HG03354 (cell line): ENCODE results near the gene CDH4.

Experiments
- ATAC-seq: cut with Tn5 transposase; IDR thresholded peaks from one replicate; pipeline ENCODE4 v1.9.1; 2021; ENCODE audit warnings: mild to moderate bottlenecking; ENCODE audit not compliant: unreplicated experiment, poor library complexity, severe bottlenecking

Gene CDH4

DNA sequence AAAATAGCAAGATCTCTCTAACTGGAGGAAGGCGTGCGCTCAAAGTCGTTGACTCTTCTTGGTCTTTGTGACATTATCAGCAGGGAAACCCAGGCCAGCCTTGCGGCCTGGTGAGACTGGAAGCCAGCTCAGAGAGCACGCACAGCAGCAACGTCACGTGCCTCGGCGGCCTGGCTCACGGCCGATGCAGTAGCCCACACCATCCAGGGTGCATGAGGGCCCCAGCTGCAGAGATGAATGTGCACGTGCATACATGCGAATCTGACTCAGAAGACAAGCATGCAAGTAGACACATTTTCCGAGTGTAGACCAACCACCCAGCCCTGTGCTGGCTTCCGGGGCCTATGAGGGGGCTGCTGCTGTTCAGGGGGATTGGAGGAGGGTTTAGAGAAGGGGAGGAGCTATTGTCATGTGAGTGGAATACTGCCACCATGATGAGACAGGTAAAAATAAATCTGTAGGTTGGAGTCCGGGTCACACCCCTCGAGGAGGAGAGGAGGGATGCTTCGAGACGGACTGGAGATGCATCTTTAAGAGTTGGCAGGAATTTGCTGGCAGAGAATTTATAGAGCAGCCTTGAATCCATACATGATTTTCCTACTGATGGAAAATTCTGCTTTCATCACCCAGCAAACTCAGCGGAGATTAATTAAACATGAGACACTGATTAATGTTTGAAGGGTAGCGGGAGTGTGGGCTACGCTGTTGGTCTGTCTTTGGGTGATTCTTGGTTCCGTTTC, 388.2 kb downstream of the CDH4 start:
- no peak for ATAC-seq

DNA sequence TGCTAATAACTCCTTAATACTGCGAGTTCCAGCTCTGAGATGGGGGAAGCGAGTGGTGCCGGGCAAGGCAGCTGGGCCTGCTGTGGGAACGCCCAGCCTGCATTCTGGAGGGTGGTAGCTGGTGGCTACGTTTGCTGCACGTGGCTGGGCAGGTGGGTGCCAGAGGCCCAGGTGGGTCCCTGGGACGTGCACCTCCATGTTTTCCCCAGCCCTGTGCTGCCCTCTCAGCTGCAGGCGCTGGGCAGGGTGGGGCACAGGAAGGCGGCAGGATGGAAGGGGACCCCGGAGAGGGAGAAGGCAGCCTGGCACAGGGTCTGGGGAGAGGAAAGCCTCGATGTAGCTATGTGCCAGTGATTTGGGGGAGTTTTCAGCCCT, 388.8 kb downstream of the CDH4 start:
- no peak for ATAC-seq

GRCh38 chr20:61643656-61644377, 391.8 kb downstream of the CDH4 start:
- ATAC-seq: no peak

DNA sequence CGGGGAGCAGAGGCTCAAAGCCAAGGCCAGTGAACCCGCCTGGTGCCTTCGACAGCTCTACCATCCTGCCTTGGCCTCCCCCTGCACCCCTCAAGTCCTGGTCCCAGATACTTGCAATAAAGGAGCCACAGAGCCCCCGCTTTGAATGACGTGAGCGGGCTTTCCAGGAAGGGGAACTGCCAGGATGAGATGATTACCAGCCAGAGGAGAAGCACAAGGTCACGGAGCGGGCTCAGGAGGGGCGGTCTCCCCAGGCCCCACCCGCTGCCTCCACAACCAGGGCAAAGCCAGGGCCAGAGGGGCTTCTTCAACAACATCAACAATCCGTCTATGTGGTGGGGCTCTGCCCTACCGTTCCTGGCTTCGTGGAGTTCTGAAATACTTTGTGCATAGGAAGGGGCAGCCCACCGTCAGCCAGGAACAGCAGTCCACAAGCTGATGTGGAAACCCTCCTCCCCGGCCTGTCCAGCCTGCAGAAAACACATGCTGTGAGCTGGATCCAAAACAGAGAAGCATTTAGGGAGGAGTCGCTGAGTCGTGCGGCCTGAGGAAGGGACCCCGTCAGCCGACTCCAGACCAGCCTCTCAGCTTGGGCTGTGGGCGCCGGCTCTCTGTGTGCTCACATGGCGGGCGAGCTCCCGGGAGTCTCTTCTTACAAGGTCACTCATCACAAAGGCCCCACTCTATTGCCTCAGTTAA, 392.5 kb downstream of the CDH4 start:
- no peak for ATAC-seq

DNA sequence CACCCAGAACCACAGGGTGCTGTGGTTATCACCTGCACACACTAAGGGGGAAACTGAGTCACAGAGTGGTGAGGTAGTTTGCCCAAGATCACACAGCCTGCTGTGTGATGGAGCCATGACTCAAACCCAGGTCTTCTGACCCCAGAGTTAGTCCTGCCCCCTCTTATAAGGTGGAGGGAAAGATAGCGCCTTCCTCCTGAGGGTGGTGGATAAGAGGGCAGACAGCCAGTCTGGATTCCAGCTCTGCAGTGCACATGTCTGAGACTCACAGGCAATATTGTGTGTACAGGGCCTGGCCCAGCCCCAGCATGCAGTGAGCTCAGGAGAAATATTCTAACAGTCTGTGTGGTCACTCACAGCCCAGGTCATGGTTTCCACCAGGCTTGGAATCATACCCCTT, 393.7 kb downstream of the CDH4 start:
- no peak for ATAC-seq

DNA sequence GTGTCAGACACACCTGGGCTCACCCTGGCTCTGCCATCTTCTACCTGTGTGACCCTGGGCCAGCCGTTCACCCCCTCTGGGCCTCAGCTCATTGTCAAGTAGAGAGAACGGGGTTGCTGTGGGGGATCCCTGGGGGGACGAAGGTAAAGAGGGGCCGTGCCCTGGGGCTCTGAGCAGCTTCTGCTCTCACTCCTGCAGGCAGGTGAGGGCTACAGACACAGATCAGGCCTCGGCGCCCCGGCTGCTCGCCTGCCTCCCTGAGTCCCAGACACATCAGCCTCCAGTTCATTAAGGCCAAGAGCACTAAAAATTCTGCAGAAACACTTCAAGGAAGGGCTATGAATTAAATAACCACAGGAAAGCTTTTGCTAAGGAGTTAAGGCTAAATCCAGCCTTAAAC, 394.4 kb downstream of the CDH4 start:
- ATAC-seq: no peak

GRCh38 chr20:61646986-61647385, 394.9 kb downstream of the CDH4 start:
- no peak for ATAC-seq

- no peak for ATAC-seq
Measured at GRCh38 chr20:61647702-61648101, 395.6 kb downstream of the CDH4 start.

DNA sequence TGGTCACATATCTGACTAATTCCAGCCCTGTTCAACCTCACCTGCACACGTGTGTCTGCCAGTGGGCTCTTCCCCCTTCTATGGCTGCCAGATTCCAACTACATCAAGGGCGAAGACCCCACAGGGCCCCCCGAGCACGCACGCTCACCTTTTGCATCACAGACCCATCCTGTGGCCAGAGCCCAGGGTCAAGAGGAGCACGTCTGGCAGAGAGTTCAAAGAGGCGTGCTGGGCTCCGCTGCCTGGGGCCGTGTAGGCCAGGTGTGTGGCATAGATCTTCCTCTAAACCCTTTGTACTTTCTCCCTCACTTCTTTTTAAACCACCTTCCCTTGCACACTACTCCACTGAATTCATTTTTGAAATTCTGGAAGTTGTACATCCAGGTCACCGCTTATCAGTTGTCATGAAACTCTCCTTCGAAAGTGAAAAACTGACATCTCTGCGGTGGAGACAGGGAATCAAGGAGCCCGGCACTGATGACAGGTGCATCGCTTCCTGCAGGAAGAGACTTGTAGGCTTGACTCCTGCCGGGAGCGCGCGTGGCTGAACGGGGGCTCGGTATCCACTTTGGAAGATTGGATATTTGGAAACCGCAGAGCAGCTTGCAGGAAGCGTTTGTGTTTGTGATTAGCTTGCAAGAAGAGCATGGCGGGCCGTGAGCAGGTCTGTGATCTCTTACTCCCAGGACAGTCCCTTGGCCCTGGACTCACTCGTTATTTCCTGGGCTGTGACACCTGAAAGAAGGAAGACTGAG, 397.2 kb downstream of the CDH4 start:
- ATAC-seq: no peak

DNA sequence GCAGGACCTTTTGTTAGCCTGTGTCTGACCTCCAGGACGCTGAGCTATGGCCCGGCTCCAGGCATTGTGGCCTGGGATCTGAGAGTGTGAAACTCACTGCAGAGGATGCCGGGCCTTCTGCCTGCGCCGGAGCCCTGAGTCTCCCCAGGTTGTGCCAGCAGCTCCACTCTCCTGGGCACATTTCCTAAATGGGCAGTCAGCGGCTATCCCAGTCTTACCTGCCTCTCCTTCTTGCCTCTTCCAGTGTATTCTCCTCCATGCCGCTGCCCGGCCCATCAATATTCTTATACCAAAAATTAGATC, 397.8 kb downstream of the CDH4 start:
- no peak for ATAC-seq

GRCh38 chr20:61650912-61651733, 399.1 kb downstream of the CDH4 start:
- ATAC-seq: no peak

- no peak for ATAC-seq
Measured at GRCh38 chr20:61652146-61652545, 400.1 kb downstream of the CDH4 start.

DNA sequence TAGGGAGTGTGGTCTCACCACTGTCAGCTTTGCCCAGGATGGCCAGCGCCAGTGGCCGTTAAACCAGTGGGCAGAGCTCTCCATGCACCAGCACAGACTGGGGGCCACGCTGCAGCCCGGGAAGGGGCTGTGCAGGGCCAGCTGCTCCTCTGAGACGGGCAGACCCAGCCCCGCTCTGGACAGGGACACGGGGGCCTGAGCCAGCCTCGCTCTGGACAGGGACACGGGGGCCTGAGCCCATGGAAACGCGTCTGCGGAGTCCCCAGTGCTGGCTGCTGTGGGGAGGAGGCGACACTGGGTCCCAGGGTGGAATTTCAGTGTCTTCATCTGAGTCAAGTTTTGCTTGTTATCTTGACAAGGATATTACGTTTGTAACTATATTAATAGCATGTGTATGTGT, 402.7 kb downstream of the CDH4 start:
- no peak for ATAC-seq

- ATAC-seq: no peak
Measured at GRCh38 chr20:61655591-61655990, 403.5 kb downstream of the CDH4 start.

DNA sequence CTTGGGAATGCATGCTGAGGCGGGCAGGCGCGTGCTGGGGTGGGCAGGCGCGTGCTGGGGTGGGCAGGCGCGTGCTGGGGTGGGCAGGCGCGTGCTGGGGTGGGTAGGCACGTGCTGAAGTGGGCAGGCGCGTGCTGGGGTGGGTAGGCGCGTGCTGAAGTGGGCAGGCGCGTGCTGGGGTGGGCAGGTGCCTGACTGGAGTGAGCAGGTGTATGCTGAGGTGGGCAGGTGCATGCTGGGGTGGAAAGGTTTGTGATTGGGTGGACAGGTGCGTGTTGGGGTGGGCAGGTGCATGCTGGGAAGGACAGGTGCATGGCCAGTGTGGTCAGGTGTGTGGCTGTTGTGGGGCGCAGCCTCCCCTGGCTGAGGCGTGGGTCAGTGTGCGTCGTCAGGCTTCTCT, 404.1 kb downstream of the CDH4 start:
- no peak for ATAC-seq

DNA sequence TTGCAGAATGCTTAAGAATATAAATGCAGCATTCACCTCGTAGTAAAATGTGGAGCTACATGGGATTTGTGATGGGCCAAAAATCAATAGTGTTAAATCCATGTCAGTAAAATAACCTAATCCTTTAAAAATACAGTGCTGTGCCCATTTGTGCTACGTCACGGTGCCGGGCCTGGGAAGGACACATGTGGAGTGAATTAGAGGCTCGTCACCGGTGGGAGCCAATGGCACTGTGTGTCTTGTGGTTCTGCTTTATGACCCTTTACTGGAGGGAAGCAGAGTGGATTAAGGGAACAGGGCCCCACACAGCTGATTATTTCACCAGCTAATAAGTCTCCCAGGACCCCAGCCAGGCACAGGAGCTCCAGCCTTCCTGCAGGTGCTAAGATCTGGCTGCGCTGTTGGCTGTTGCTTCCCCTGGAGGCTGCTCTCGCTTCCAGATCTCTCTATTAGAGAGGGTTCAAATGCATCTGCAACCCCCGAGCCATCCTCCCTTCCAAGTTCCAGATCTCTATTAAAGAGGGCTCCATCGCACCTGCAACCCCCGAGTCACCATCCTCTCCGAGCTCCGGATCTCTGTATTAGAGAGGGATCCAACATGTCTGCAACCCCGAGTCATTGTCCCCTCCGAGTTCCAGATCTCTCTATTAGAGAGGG, 405.8 kb downstream of the CDH4 start:
- ATAC-seq: no peak

- ATAC-seq: no peak
Measured at GRCh38 chr20:61658563-61658962, 406.5 kb downstream of the CDH4 start.

- ATAC-seq: no peak
Measured at GRCh38 chr20:61659246-61659993, 407.4 kb downstream of the CDH4 start.

DNA sequence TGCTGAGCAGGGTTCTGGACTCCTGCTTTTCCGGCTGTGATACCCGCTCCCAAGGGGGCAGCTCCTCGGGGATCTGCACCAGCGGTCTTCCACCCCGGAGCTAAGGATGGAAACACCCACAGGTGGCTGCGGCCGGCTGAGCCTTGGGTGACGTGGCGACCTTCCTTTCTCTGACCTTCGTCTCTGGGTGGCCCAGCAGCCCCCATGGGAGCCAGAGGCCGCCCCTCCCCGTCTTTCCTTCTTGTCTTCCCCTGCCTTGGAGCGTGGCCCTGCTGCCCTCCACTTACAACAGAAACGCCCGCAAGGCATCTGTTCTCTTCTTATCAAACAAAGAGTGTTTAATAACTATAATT, 407.9 kb downstream of the CDH4 start:
- no peak for ATAC-seq
